ENCODE results near the gene OSBPL9. TPM values are rescaled to one million over a fixed set of nuclear protein-coding genes. Genes with fewer than 3 reads are reported as not detected.

Gene OSBPL9
- total RNA-seq, 1 donor from 2014 or later = 103 TPM

DNA sequence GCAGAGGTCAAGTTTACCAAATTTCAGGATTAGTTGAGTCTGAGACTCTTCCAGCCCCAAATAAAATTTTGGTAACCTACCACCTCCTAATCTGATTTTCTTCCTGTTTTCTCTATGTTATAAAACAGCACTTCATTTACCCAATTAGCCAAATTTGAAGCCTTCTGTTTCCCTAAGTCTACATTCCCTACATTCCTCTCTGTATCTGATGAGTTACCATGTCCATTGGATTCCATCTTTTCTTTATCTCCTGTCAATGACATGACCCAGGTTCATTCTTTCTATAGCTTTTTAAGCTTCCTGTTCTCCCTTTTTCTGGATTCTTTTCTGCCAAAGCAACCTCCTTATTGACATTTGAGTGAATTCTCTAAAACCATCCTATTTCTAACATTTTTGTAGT lies 72.8 kb downstream of the OSBPL9 start:
- TF ChIP-seq, protein P1, sequence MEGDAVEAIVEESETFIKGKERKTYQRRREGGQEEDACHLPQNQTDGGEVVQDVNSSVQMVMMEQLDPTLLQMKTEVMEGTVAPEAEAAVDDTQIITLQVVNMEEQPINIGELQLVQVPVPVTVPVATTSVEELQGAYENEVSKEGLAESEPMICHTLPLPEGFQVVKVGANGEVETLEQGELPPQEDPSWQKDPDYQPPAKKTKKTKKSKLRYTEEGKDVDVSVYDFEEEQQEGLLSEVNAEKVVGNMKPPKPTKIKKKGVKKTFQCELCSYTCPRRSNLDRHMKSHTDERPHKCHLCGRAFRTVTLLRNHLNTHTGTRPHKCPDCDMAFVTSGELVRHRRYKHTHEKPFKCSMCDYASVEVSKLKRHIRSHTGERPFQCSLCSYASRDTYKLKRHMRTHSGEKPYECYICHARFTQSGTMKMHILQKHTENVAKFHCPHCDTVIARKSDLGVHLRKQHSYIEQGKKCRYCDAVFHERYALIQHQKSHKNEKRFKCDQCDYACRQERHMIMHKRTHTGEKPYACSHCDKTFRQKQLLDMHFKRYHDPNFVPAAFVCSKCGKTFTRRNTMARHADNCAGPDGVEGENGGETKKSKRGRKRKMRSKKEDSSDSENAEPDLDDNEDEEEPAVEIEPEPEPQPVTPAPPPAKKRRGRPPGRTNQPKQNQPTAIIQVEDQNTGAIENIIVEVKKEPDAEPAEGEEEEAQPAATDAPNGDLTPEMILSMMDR (IDR thresholded peaks at IDR 0.05; ENCODE audit: unreplicated experiment) = no peak
- H3K4me3 Mint-ChIP-seq = no peak overlapping the region
- no peaks in the 10 kb centered on the region for H3K9me3 Mint-ChIP-seq
- H3K4me1 Mint-ChIP-seq = peaks cover 32% of the 10 kb centered on the region
- no peaks in the 10 kb centered on the region for H3K27me3 Mint-ChIP-seq (ENCODE audit: low read depth)
- no peaks in the 10 kb centered on the region for H3K36me3 Mint-ChIP-seq
- peak overlapping the region; percentile 58 for H3K27ac Mint-ChIP-seq
- DNase-seq (ENCODE audit: low spot score in 2 of 2, unreplicated experiment in 2 of 2) = no peak

DNA sequence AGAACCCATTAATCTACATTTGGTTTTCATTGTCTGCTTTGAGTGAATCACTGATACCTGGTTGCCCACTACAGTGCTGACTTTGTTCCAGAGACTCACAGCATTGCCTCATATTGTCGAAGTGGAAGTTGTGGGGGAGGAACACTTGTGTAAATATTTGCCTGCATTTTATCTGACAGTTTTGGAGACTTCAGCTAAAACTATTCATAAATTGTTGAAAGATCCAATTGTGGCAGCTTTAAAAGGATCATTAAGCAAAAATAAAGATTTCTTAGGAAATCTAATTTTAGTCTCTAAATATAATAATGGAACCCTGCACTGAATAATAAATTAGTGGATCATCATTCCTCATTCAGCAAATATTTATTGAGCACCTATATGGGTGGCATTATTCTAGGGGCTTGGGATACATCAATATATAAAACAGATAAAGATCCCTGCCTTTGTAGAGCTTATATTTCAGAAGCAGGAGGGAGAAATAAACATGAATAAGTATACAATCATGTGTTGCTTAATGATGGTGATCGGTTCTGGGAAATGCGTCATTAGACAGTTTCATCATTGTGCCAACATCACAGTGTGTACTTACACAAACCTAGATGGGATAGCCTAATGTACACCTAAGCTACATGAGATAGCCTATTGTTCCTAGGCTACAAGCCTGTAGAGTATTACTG lies 73.5 kb downstream of the OSBPL9 start:
- H3K27ac Mint-ChIP-seq = peak overlapping the region; percentile 41
- no peaks in the 10 kb centered on the region for H3K9me3 Mint-ChIP-seq
- peaks cover 32% of the 10 kb centered on the region for H3K4me1 Mint-ChIP-seq
- H3K4me3 Mint-ChIP-seq = no peak overlapping the region
- no peaks in the 10 kb centered on the region for H3K27me3 Mint-ChIP-seq (ENCODE audit: low read depth)
- DNase-seq (ENCODE audit: low spot score in 2 of 2, unreplicated experiment in 2 of 2) = no peak
- TF ChIP-seq, protein P1 (IDR thresholded peaks at IDR 0.05; ENCODE audit: unreplicated experiment) = no peak
- no peaks in the 10 kb centered on the region for H3K36me3 Mint-ChIP-seq

DNA sequence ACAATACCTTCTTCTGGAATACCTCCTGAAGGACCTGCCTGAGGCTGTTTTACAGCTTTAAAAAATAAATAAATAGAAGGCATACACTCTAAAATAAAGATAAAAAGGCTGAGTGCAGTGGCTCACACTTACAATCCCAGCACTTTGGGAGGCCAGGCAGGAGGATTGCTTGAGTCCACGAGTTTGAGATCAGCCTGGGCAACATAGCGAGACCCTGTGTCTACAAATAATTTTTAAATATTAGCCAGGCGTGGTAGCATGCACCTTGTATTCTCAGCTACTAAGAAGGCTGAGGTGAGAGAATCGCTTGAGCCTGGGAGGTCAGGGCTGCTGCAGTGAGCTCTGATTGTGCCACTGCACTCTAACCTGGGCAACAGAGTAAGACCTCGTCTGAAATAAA lies 75.0 kb downstream of the OSBPL9 start:
- Mint-ChIP-seq H3K27ac (no peak overlapping the region), H3K4me1 (peaks cover 32% of the 10 kb centered on the region), H3K9me3 (no peaks in the 10 kb centered on the region), H3K27me3 (ENCODE audit: low read depth) (no peaks in the 10 kb centered on the region), H3K4me3 (no peak overlapping the region), H3K36me3 (no peaks in the 10 kb centered on the region)
- TF ChIP-seq, protein P1 (IDR thresholded peaks at IDR 0.05; ENCODE audit: unreplicated experiment) = no peak
- no peak for DNase-seq (ENCODE audit: low spot score in 2 of 2, unreplicated experiment in 2 of 2)

DNA sequence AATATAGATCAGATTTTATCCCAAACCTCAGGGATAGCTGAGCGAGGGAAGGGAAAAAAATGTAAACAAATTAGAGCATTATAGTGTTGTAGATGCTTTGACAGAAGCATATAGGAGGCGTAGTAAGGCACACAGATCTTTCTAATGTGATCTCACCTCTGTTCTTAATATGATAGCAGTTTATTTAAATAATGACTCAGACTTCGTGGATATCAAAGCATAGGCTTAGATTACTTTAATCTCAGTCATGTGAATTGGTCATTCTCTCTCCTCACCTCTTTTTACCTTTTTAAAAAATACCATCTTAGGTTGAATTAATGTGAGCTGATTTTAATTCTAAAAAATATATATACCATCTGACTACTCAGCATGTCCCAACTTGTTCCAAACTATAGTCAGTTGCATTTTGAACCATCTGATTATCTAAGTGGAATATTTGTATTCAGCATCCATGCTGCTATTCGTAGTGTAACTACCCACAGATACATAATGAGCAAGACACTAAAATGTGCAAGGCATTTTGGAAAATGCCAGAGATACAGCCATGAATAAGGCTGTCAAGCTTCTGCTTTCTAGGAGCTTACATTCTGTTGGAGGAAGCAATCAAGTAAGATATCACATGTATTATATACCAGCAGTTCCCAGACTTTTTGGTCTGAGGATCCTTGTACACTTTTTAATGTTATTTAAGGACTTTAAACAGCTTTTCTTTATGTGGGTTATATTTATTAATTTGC lies 76.7 kb downstream of the OSBPL9 start:
- H3K4me1 Mint-ChIP-seq = peaks cover 32% of the 10 kb centered on the region
- no peak for DNase-seq (ENCODE audit: low spot score in 2 of 2, unreplicated experiment in 2 of 2)
- peak overlapping the region; percentile 37 for H3K27ac Mint-ChIP-seq
- no peaks in the 10 kb centered on the region for H3K27me3 Mint-ChIP-seq (ENCODE audit: low read depth)
- no peak overlapping the region for H3K4me3 Mint-ChIP-seq
- no peaks in the 10 kb centered on the region for H3K36me3 Mint-ChIP-seq
- TF ChIP-seq, protein P1 (IDR thresholded peaks at IDR 0.05; ENCODE audit: unreplicated experiment) = no peak
- peaks cover 4% of the 10 kb centered on the region for H3K9me3 Mint-ChIP-seq

DNA sequence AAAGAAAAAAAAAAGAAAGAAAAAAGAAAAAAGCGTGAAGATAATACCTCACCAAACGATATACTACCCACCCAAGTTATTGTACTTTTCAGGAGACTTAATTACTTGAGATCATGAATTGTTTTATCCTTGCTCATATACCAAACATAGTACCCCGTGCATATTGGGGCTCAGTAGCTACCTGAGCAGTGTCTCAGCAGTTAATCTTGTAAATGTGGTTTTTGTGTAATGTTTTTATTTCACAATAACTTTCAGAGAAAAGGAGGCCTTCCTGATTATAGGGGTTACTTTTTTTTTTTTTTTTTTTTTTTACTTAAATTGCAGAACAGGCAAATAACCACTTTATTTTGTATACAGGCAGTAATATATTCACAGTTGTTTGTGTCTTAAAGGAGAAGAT lies 80.3 kb downstream of the OSBPL9 start:
- peaks cover 10% of the 10 kb centered on the region for H3K9me3 Mint-ChIP-seq
- H3K36me3 Mint-ChIP-seq = peaks cover 1% of the 10 kb centered on the region
- H3K4me3 Mint-ChIP-seq = no peak overlapping the region
- no peaks in the 10 kb centered on the region for H3K27me3 Mint-ChIP-seq (ENCODE audit: low read depth)
- TF ChIP-seq, protein P1 (IDR thresholded peaks at IDR 0.05; ENCODE audit: unreplicated experiment) = no peak
- H3K27ac Mint-ChIP-seq = no peak overlapping the region
- DNase-seq (ENCODE audit: low spot score in 2 of 2, unreplicated experiment in 2 of 2) = no peak
- H3K4me1 Mint-ChIP-seq = peaks cover 14% of the 10 kb centered on the region

Data from mesothelial cell of epicardium (in vitro differentiated cells).